Caco-2 (cell line): ENCODE measurements around the gene CASTOR1. TPM values are rescaled to one million over a fixed set of nuclear protein-coding genes. Genes with fewer than 3 reads are reported as not detected.

ENCODE experiments used
- BruUV-seq: library from RNA; stranded (reverse); fragments of 400-500 nt; replicated peaks from 2 replicates; lab custom pipeline; 2021; lab: Mats Ljungman, UMichigan
- CTCF ChIA-PET: fragments of 300-600 bp; sonication (Branson Sonifier 250); formaldehyde crosslinking; loops from one replicate; lab custom pipeline; 2022; ENCODE audit warnings: antibody characterized with exemption; lab: Charles Lee
- POLR2A ChIA-PET: fragments of 300-600 bp; sonication (Branson Sonifier 250); formaldehyde crosslinking; loops from one replicate; lab custom pipeline; 2022; ENCODE audit warnings: antibody characterized with exemption; lab: Charles Lee
- DNase-seq, 2 experiments: peaks; one replicate each; pipeline versions ENCODE4 v3.0.0 to v3.0.0-alpha.2; 2020 to 2022
- H3K27me3 ChIP-seq: replicated peaks from 2 replicates; pipeline ENCODE4 v1.6.0; 2011; ENCODE audit warnings: low read length; ENCODE audit not compliant: control insufficient read depth, insufficient read depth
- H3K36me3 ChIP-seq: 2 replicates; pipeline ENCODE4 v1.5.1; 2011; ENCODE audit warnings: low read length; ENCODE audit not compliant: control insufficient read depth, insufficient read depth
- H3K4me1 ChIP-seq: fragments of 250-450 bp; sonication (Bioruptor Pico); 2 replicates; pipeline ENCODE4 v1.5.1; 2020; ENCODE audit warnings: mild to moderate bottlenecking
- H3K4me3 ChIP-seq: 2 replicates; pipeline ENCODE4 v1.5.1; 2011; ENCODE audit warnings: low read depth, mild to moderate bottlenecking, control low read depth, low read length
- H3K9me3 ChIP-seq: fragments of 250-450 bp; sonication (Bioruptor Pico); 2 replicates; pipeline ENCODE4 v1.5.1; 2020; ENCODE audit warnings: mild to moderate bottlenecking, moderate library complexity
- H3K27ac Mint-ChIP-seq: one replicate; pipeline ENCODE4 v1.8.0; 2022; ENCODE audit warnings: mixed read lengths; ENCODE audit not compliant: unreplicated experiment
- H3K27me3 Mint-ChIP-seq: one replicate; pipeline ENCODE4 v1.8.0; 2022; ENCODE audit warnings: mixed read lengths; ENCODE audit not compliant: insufficient read depth, unreplicated experiment
- H3K36me3 Mint-ChIP-seq: one replicate; pipeline ENCODE4 v1.8.0; 2022; ENCODE audit warnings: mild to moderate bottlenecking, mixed read lengths; ENCODE audit not compliant: insufficient read depth, unreplicated experiment
- H3K4me1 Mint-ChIP-seq: one replicate; pipeline ENCODE4 v1.8.0; 2022; ENCODE audit warnings: low read depth, mixed read lengths; ENCODE audit not compliant: unreplicated experiment
- H3K4me3 Mint-ChIP-seq: one replicate; pipeline ENCODE4 v1.8.0; 2022; ENCODE audit warnings: mild to moderate bottlenecking, moderate library complexity, mixed read lengths; ENCODE audit not compliant: unreplicated experiment
- H3K9me3 Mint-ChIP-seq: one replicate; pipeline ENCODE4 v1.8.0; 2022; ENCODE audit warnings: mixed read lengths; ENCODE audit not compliant: unreplicated experiment
- CTCF ChIP-seq, 2 experiments: fragments of 200-600 bp in 1 of 2; IDR thresholded peaks; 1 replicate in 1 of 2; 2 replicates in 1 of 2; pipeline versions ENCODE4 v1.5.1 to v1.8.0; 2011 to 2022; ENCODE audit warnings: antibody characterized with exemption in 1 of 2, control low read depth in 1 of 2, inconsistent platforms in 1 of 2, low read depth in 1 of 2, low read length in 1 of 2, mild to moderate bottlenecking in 1 of 2, moderate library complexity in 1 of 2; ENCODE audit not compliant: insufficient read depth in 1 of 2, severe bottlenecking in 1 of 2, unreplicated experiment in 1 of 2
- intact Hi-C: fragments of 100-400 bp; cut with micrococcal nuclease; formaldehyde crosslinking; loops from one replicate; pipeline ENCODE4 v1.10.0; 2022; ENCODE audit not compliant: unreplicated experiment
- total RNA-seq: library from RNA; stranded (reverse); gene quantifications from 2 replicates; pipeline ENCODE4 v1.2.3, GENCODE V29; 2022

CASTOR1 gene
- total RNA-seq, 1 experiment from 2014 or later = 6.3 TPM

- Mint-ChIP-seq H3K36me3 (peaks cover 17% of the 10 kb centered on the region), H3K27ac (peak overlapping the region; percentile 45), H3K27me3 (no peaks in the 10 kb centered on the region), H3K4me3 (no peak overlapping the region), H3K9me3 (no peaks in the 10 kb centered on the region), H3K4me1 (peaks cover 25% of the 10 kb centered on the region)
- POLR2A ChIA-PET = no interaction called here
- Histone ChIP-seq H3K4me1 (peaks cover 8% of the 10 kb centered on the region; the same call in 1 of the 2 replicates), H3K9me3 (no peaks in the 10 kb centered on the region), H3K4me3 (no peak overlapping the region), H3K36me3 (peaks cover 2% of the 10 kb centered on the region), H3K27me3 (no peaks in the 10 kb centered on the region)
- CTCF ChIA-PET = interaction anchor here (1.0 kb wide), 1 partner anchor 18 kb away, joined by 4 read pairs; no protein-coding TSS in a partner anchor
- no TSS peak for BruUV-seq
- intact Hi-C loops = no loop called here
- DNase-seq = no peak
- no peak for TF ChIP-seq CTCF (IDR thresholded peaks at IDR 0.05; ENCODE audit: insufficient read depth in 1 of 2, low read depth in 1 of 2, low read length in 1 of 2, severe bottlenecking in 1 of 2, unreplicated experiment in 1 of 2)
These were observed 16.2 kb upstream of the CASTOR1 start for GRCh38 chr22:30305519-30305905.

GRCh38 chr22:30304495-30305244, 15.4 kb upstream of the CASTOR1 start:
- no peaks in the 10 kb centered on the region for H3K27me3 ChIP-seq
- Mint-ChIP-seq H3K36me3 (peaks cover 17% of the 10 kb centered on the region), H3K9me3 (no peaks in the 10 kb centered on the region), H3K4me3 (no peak overlapping the region), H3K4me1 (peaks cover 25% of the 10 kb centered on the region), H3K27me3 (no peaks in the 10 kb centered on the region), H3K27ac (peak overlapping the region; percentile 45)
- peaks cover 2% of the 10 kb centered on the region for H3K36me3 ChIP-seq
- ChIA-PET POLR2A (interaction anchor here (0.5 kb wide), 1 partner anchor 18 kb away, joined by 9 read pairs; no protein-coding TSS in a partner anchor), CTCF (interaction anchor here (0.5 to 1.0 kb wide), 2 partner anchors 17 to 471 kb away, joined by 3 to 4 read pairs; no protein-coding TSS in a partner anchor)
- peaks cover 8% of the 10 kb centered on the region; the same call in 1 of the 2 replicates for H3K4me1 ChIP-seq
- no peaks in the 10 kb centered on the region for H3K9me3 ChIP-seq
- intact Hi-C loops = no loop called here
- no TSS peak for BruUV-seq
- no peak for TF ChIP-seq CTCF (IDR thresholded peaks at IDR 0.05; ENCODE audit: insufficient read depth in 1 of 2, low read depth in 1 of 2, low read length in 1 of 2, severe bottlenecking in 1 of 2, unreplicated experiment in 1 of 2)
- no peak for DNase-seq
- H3K4me3 ChIP-seq = no peak overlapping the region

GRCh38 chr22:30302810-30303138, 13.5 kb upstream of the CASTOR1 start:
- Mint-ChIP-seq H3K4me3 (no peak overlapping the region), H3K4me1 (peaks cover 31% of the 10 kb centered on the region), H3K27ac (peak overlapping the region; percentile 29), H3K36me3 (peaks cover 28% of the 10 kb centered on the region), H3K9me3 (no peaks in the 10 kb centered on the region), H3K27me3 (no peaks in the 10 kb centered on the region)
- H3K4me1 ChIP-seq = peaks cover 22% of the 10 kb centered on the region
- BruUV-seq = no TSS peak
- ChIA-PET CTCF (interaction anchor here (1.0 to 1.4 kb wide), 2 partner anchors 13 to 15 kb away, joined by 3 to 5 read pairs; partner anchors contain the start of gene CASTOR1), POLR2A (no interaction called here)
- H3K27me3 ChIP-seq = no peaks in the 10 kb centered on the region
- no peak for TF ChIP-seq CTCF (IDR thresholded peaks at IDR 0.05; ENCODE audit: insufficient read depth in 1 of 2, low read depth in 1 of 2, low read length in 1 of 2, severe bottlenecking in 1 of 2, unreplicated experiment in 1 of 2)
- intact Hi-C loops = no loop called here
- no peak for DNase-seq
- H3K4me3 ChIP-seq = no peak overlapping the region
- peaks cover 2% of the 10 kb centered on the region for H3K36me3 ChIP-seq
- no peaks in the 10 kb centered on the region for H3K9me3 ChIP-seq
